Gastroesophageal sphincter (tissue), 3 donors: ENCODE measurements around the gene PYGB.

ENCODE experiments used
- EP300 ChIP-seq: sonication (generic); formaldehyde crosslinking; IDR thresholded peaks from one replicate; pipeline ENCODE4 v1.6.1; 2017; ENCODE audit warnings: antibody characterized with exemption, mild to moderate bottlenecking
- POLR2A ChIP-seq, 2 donors: fragments of 450-650 bp; IDR thresholded peaks; one replicate each; pipeline ENCODE4 v1.6.1; 2017; ENCODE audit warnings: antibody characterized with exemption in 2 of 2, mild to moderate bottlenecking in 2 of 2, moderate library complexity in 1 of 2
- POLR2AphosphoS5 ChIP-seq: sonication (generic); formaldehyde crosslinking; IDR thresholded peaks from one replicate; pipeline ENCODE4 v1.6.1; 2017; ENCODE audit warnings: antibody characterized with exemption
- TF ChIP-seq, protein P1 (sequence below), 4 experiments: fragments of 200-600 bp in 2 of 4; fragments of 450-650 bp in 2 of 4; sonication (generic) in 1 of 4; IDR thresholded peaks; one replicate each; pipeline ENCODE4 v1.5.1; 2017 to 2019; ENCODE audit warnings: antibody characterized with exemption in 4 of 4, mild to moderate bottlenecking in 2 of 4, moderate library complexity in 2 of 4

GRCh38 chr20:25325073-25325472 lies 77.2 kb downstream of the PYGB start:
- no peak for TF ChIP-seq POLR2A (IDR thresholded peaks at IDR 0.05)
- TF ChIP-seq, protein P1, sequence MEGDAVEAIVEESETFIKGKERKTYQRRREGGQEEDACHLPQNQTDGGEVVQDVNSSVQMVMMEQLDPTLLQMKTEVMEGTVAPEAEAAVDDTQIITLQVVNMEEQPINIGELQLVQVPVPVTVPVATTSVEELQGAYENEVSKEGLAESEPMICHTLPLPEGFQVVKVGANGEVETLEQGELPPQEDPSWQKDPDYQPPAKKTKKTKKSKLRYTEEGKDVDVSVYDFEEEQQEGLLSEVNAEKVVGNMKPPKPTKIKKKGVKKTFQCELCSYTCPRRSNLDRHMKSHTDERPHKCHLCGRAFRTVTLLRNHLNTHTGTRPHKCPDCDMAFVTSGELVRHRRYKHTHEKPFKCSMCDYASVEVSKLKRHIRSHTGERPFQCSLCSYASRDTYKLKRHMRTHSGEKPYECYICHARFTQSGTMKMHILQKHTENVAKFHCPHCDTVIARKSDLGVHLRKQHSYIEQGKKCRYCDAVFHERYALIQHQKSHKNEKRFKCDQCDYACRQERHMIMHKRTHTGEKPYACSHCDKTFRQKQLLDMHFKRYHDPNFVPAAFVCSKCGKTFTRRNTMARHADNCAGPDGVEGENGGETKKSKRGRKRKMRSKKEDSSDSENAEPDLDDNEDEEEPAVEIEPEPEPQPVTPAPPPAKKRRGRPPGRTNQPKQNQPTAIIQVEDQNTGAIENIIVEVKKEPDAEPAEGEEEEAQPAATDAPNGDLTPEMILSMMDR (IDR thresholded peaks at IDR 0.05) = no peak
- TF ChIP-seq EP300 = no peak
- no peak for TF ChIP-seq POLR2AphosphoS5
